SK-N-SH (cell line): Measurements from ENCODE around the gene RAD51B. TPM values are rescaled to one million over a fixed set of nuclear protein-coding genes. Genes with fewer than 3 reads are reported as not detected.

Experiments used
- CTCF ChIA-PET: fragments of 300-600, 350-600 bp; formaldehyde crosslinking; extraction: SDS; loops from one replicate; lab custom pipeline; 2021; lab: Yijun Ruan, JAX
- POLR2A ChIA-PET: fragments of 350-600 bp; sonication (Branson Sonifier 250); formaldehyde crosslinking; extraction: SDS; loops from one replicate; lab custom pipeline; 2020; ENCODE audit warnings: antibody characterized with exemption, inconsistent platforms; lab: Yijun Ruan, JAX
- DNase-seq: peaks from one replicate; pipeline ENCODE4 v3.0.0; 2012
- H2AFZ ChIP-seq: fragments of 200-600 bp; sonication (generic); 2 replicates; pipeline ENCODE4 v1.8.1; 2016; ENCODE audit warnings: antibody characterized with exemption, mild to moderate bottlenecking, low read depth
- H3F3A ChIP-seq: fragments of 200-600 bp; sonication (generic); replicated peaks from 2 replicates; pipeline ENCODE3; 2016; ENCODE audit warnings: antibody characterized with exemption, mild to moderate bottlenecking; ENCODE audit not compliant: insufficient read depth
- H3K27ac ChIP-seq, 2 experiments: fragments of 200-500 bp in 1 of 2; fragments of 200-600 bp in 1 of 2; sonication (Bioruptor generic) in 1 of 2; sonication (generic), shearing (Covaris generic) in 1 of 2; 2 replicates each; pipeline versions ENCODE4 v1.5.1 to v1.6.1; 2014 to 2016; ENCODE audit warnings: low read depth in 2 of 2, inconsistent platforms in 1 of 2, low read length in 1 of 2, mild to moderate bottlenecking in 1 of 2, mixed read lengths in 1 of 2
- H3K27me3 ChIP-seq: fragments of 200-600 bp; sonication (generic), shearing (Covaris generic); 2 replicates; pipeline ENCODE4 v1.6.1; 2016; ENCODE audit warnings: mixed run types; ENCODE audit not compliant: insufficient read depth
- H3K36me3 ChIP-seq, 2 experiments: fragments of 200-500 bp in 1 of 2; fragments of 200-600 bp in 1 of 2; sonication (Bioruptor generic) in 1 of 2; sonication (generic) in 1 of 2; replicated peaks in 1 of 2; 2 replicates each; pipeline versions ENCODE3 to v1.5.1; 2014 to 2016; ENCODE audit warnings: low read length in 1 of 2, mild to moderate bottlenecking in 1 of 2; ENCODE audit not compliant: insufficient read depth in 2 of 2, control insufficient read depth in 1 of 2
- H3K4me1 ChIP-seq, 2 experiments: fragments of 200-500 bp in 1 of 2; fragments of 200-600 bp in 1 of 2; sonication (Bioruptor generic) in 1 of 2; sonication (generic), shearing (Covaris generic) in 1 of 2; 2 replicates each; pipeline versions ENCODE4 v1.5.1 to v1.6.1; 2014 to 2016; ENCODE audit warnings: low read depth in 1 of 2, low read length in 1 of 2, mixed run types in 1 of 2; ENCODE audit not compliant: insufficient read depth in 2 of 2, control insufficient read depth in 1 of 2
- H3K4me2 ChIP-seq: fragments of 200-600 bp; sonication (generic), shearing (Covaris generic); 2 replicates; pipeline ENCODE4 v1.6.1; 2017; ENCODE audit warnings: mixed run types
- H3K4me3 ChIP-seq, 2 experiments: fragments of 200-500 bp in 1 of 2; fragments of 200-600 bp in 1 of 2; sonication (Bioruptor generic) in 1 of 2; sonication (generic), shearing (Covaris generic) in 1 of 2; 2 replicates each; pipeline versions ENCODE4 v1.5.1 to v1.8.1; 2014 to 2016; ENCODE audit warnings: low read depth in 2 of 2, inconsistent platforms in 1 of 2, low read length in 1 of 2, mild to moderate bottlenecking in 1 of 2, mixed read lengths in 1 of 2, moderate library complexity in 1 of 2
- H3K79me2 ChIP-seq: fragments of 200-600 bp; sonication (generic); 2 replicates; pipeline ENCODE4 v1.8.1; 2017; ENCODE audit warnings: mild to moderate bottlenecking; ENCODE audit not compliant: insufficient read depth
- H3K9ac ChIP-seq: fragments of 200-600 bp; sonication (generic); 2 replicates; pipeline ENCODE4 v1.6.1; 2017; ENCODE audit warnings: mixed run types
- H3K9me2 ChIP-seq: fragments of 200-600 bp; sonication (generic); 2 replicates; pipeline ENCODE4 v1.6.1; 2017; ENCODE audit warnings: mixed run types
- H3K9me3 ChIP-seq: fragments of 200-600 bp; sonication (generic); 2 replicates; pipeline ENCODE4 v1.6.1; 2017; ENCODE audit warnings: mixed run types, mild to moderate bottlenecking, moderate library complexity
- H4K20me1 ChIP-seq: fragments of 200-600 bp; sonication (generic); 2 replicates; pipeline ENCODE4 v1.6.1; 2017; ENCODE audit warnings: mild to moderate bottlenecking, mixed run types; ENCODE audit not compliant: insufficient read depth
- EZH2phosphoT487 ChIP-seq: fragments of 200-600 bp; sonication (generic); IDR thresholded peaks from 2 replicates; pipeline ENCODE4 v1.6.1; 2017; ENCODE audit warnings: low read depth, mixed run types, mild to moderate bottlenecking, antibody characterized with exemption, moderate library complexity, borderline replicate concordance
- JUND ChIP-seq: IDR thresholded peaks from 2 replicates; pipeline ENCODE4 v1.4.0; 2012
- NFIC ChIP-seq: IDR thresholded peaks from 2 replicates; pipeline ENCODE4 v1.4.0; 2012; ENCODE audit warnings: borderline replicate concordance
- SMC3 ChIP-seq: IDR thresholded peaks from 2 replicates; pipeline ENCODE4 v1.6.1; 2012; ENCODE audit warnings: low read depth, low read length, improper control_type of control experiment
- TAF1 ChIP-seq: IDR thresholded peaks from 2 replicates; pipeline ENCODE4 v1.6.1; 2012; ENCODE audit warnings: low read depth, mild to moderate bottlenecking, low read length, moderate library complexity, borderline replicate concordance
- WGBS: methylation state at CpG from one replicate; pipeline ENCODE4 v1.1.6; 2017; ENCODE audit warnings: low lambda C conversion rate; 5-methylcytosine and 5-hydroxymethylcytosine counted together
- polyA plus RNA-seq, 3 experiments: library from polyadenylated mRNA; depleted of rRNA; stranded (reverse); fragments of >200 nt; gene quantifications; 2 replicates each; pipeline ENCODE4 v1.2.3, GENCODE V29; 2012
- TF ChIP-seq, protein P1 (sequence below): fragments of 200-600 bp; sonication (generic); IDR thresholded peaks from 2 replicates; pipeline ENCODE4 v1.6.1; 2017; ENCODE audit warnings: antibody characterized with exemption, mild to moderate bottlenecking, moderate library complexity
- TF ChIP-seq, protein P2 (sequence below): IDR thresholded peaks from 2 replicates; pipeline ENCODE4 v1.4.0; 2012; ENCODE audit warnings: low read depth, borderline replicate concordance
- TF ChIP-seq, protein P3 (sequence below): IDR thresholded peaks from 2 replicates; pipeline ENCODE4 v1.4.0; 2012; ENCODE audit warnings: low read depth

The RAD51B gene
- polyA plus RNA-seq, 1 of the 3 experiments (the other 2 are of a cell fraction) = 6.0 TPM

DNA sequence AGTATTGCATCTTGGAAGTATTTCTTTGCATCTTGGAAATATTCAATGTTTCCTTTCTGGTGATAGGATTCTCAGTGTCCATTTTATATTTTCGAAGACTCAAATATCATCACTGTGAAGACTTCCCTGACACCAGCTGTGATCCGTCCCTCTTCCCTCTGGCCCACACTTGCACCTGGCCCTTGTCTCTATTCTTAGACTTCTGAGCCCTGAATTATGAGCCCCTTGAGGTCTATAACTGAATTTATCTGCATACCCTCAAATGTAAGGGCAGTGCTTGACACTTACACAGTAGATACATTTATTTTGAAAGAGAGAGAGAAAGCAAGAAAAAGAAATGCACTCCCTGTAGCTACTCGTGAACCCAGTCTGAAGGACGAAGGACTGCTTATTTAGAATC is 596.6 kb downstream of the RAD51B start:
- H3F3A ChIP-seq = no peaks in the 10 kb centered on the region
- no peaks in the 10 kb centered on the region for H3K9me3 ChIP-seq
- no peak overlapping the region for H3K27ac ChIP-seq
- CTCF ChIA-PET = interaction anchor here (1.5 kb wide), 1 partner anchor 28 kb away, joined by 3 read pairs; no protein-coding TSS in a partner anchor
- no peaks in the 10 kb centered on the region for H3K27me3 ChIP-seq
- H3K4me3 ChIP-seq = no peak overlapping the region
- TF ChIP-seq, protein P1, sequence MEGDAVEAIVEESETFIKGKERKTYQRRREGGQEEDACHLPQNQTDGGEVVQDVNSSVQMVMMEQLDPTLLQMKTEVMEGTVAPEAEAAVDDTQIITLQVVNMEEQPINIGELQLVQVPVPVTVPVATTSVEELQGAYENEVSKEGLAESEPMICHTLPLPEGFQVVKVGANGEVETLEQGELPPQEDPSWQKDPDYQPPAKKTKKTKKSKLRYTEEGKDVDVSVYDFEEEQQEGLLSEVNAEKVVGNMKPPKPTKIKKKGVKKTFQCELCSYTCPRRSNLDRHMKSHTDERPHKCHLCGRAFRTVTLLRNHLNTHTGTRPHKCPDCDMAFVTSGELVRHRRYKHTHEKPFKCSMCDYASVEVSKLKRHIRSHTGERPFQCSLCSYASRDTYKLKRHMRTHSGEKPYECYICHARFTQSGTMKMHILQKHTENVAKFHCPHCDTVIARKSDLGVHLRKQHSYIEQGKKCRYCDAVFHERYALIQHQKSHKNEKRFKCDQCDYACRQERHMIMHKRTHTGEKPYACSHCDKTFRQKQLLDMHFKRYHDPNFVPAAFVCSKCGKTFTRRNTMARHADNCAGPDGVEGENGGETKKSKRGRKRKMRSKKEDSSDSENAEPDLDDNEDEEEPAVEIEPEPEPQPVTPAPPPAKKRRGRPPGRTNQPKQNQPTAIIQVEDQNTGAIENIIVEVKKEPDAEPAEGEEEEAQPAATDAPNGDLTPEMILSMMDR = no peak
- no peak for TF ChIP-seq EZH2phosphoT487
- no peak for TF ChIP-seq NFIC
- TF ChIP-seq, protein P2, sequence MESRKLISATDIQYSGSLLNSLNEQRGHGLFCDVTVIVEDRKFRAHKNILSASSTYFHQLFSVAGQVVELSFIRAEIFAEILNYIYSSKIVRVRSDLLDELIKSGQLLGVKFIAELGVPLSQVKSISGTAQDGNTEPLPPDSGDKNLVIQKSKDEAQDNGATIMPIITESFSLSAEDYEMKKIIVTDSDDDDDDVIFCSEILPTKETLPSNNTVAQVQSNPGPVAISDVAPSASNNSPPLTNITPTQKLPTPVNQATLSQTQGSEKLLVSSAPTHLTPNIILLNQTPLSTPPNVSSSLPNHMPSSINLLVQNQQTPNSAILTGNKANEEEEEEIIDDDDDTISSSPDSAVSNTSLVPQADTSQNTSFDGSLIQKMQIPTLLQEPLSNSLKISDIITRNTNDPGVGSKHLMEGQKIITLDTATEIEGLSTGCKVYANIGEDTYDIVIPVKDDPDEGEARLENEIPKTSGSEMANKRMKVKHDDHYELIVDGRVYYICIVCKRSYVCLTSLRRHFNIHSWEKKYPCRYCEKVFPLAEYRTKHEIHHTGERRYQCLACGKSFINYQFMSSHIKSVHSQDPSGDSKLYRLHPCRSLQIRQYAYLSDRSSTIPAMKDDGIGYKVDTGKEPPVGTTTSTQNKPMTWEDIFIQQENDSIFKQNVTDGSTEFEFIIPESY = no peak
- TF ChIP-seq, protein P3, sequence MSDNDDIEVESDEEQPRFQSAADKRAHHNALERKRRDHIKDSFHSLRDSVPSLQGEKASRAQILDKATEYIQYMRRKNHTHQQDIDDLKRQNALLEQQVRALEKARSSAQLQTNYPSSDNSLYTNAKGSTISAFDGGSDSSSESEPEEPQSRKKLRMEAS = no peak
- no peaks in the 10 kb centered on the region; a peak in 1 of 4 replicates for H3K4me1 ChIP-seq
- WGBS = 93% methylated on average over 4 of the region's 4 CpGs
- H2AFZ ChIP-seq = no peak overlapping the region
- no peak overlapping the region for H3K4me2 ChIP-seq
- no peak overlapping the region for H3K9ac ChIP-seq
- no peak for DNase-seq
- H3K36me3 ChIP-seq = no peaks in the 10 kb centered on the region
- no peaks in the 10 kb centered on the region for H4K20me1 ChIP-seq
- POLR2A ChIA-PET = no interaction called here
- H3K79me2 ChIP-seq = no peaks in the 10 kb centered on the region
- no peaks in the 10 kb centered on the region for H3K9me2 ChIP-seq

DNA sequence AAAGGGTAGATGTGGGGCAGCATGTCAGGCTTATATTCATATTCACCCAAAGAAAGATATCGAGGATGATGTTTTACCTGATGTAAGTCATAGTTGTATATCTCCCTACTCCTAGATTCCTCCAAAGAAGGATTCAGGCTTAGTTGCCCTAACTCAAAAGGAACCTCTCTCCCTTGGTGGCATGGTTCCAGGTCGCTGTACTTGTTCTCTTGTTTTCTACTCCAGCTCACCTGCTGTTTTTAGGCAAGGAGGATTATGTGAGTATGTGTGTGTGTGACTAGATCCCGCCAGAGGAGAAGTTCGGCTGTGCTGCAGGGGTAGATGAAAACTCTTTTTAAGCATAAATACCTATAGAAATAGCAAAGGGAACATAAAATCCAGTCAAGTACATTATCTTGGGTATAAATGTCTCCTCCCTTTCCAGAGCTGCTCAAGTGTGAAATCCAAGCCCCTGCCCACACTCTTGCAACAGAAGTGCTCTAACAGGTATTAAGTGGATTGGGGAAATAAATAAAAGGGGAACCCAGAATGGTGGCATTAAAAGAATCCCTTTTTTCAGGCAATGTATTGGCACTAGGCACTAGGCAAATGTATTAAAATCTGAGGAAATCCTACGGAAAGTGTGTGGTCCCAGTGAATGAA is 597.6 kb downstream of the RAD51B start:
- TF ChIP-seq NFIC (no peak), SMC3 (no peak), TAF1 (no peak), JUND (no peak)
- TF ChIP-seq, protein P2 = no peak
- Histone ChIP-seq H3K27ac (no peak overlapping the region), H3K4me3 (no peak overlapping the region), H4K20me1 (no peaks in the 10 kb centered on the region), H3K9ac (no peak overlapping the region), H3K4me2 (no peak overlapping the region), H3K4me1 (no peaks in the 10 kb centered on the region; a peak in 1 of 4 replicates), H3K36me3 (no peaks in the 10 kb centered on the region), H3K9me2 (no peaks in the 10 kb centered on the region), H3K27me3 (no peaks in the 10 kb centered on the region), H3K79me2 (no peaks in the 10 kb centered on the region), H2AFZ (no peak overlapping the region), H3K9me3 (no peaks in the 10 kb centered on the region), H3F3A (no peaks in the 10 kb centered on the region)
- POLR2A ChIA-PET = no interaction called here
- CTCF ChIA-PET = interaction anchor here (1.5 kb wide), 1 partner anchor 29 kb away, joined by 3 read pairs; no protein-coding TSS in a partner anchor
- DNase-seq = no peak
- WGBS = 84% methylated on average over 5 of the region's 5 CpGs
